Stimulated activated CD8-positive, alpha-beta memory T cell treated with anti-CD3 and anti-CD28 coated beads, Interleukin-7, amount 100 ng/mL, for 4 hours (primary cell): ENCODE results near the gene ERCC1.
"Not testable (repeated sequence)": the region's sequence is repeated elsewhere in the genome, so short reads cannot be mapped to it uniquely, and the experiment has no call there.

ENCODE experiments used
- DNase-seq, 2 donors: peaks; one replicate each; pipeline ENCODE4 v3.0.0-alpha.2; 2020; ENCODE audit warnings: low read depth in 2 of 2

The ERCC1 gene

GRCh38 chr19:45429896-45430295 is 6.2 kb upstream of the ERCC1 start:
- DNase-seq, result not testable (repeated sequence)

GRCh38 chr19:45428384-45429231 is 4.9 kb upstream of the ERCC1 start:
- DNase-seq, result no peak

GRCh38 chr19:45424191-45425058 is 708 bp upstream of the ERCC1 start:
- DNase-seq, result peak in 1 of 2 donors; percentile 26

- DNase-seq, result peak; percentile 76 to 79
These were observed 606 bp downstream of the ERCC1 start for GRCh38 chr19:45423033-45423588.

- DNase-seq, result no peak
These were observed 1.7 kb downstream of the ERCC1 start for GRCh38 chr19:45421947-45422498.

- no peak for DNase-seq
These were observed 2.8 kb downstream of the ERCC1 start for GRCh38 chr19:45420871-45421270.

- no peak for DNase-seq
These were observed 3.4 kb downstream of the ERCC1 start for GRCh38 chr19:45420356-45420755.

- no peak for DNase-seq
These were observed 3.8 kb downstream of the ERCC1 start for GRCh38 chr19:45419895-45420294.

GRCh38 chr19:45419396-45419795 is 4.3 kb downstream of the ERCC1 start:
- DNase-seq, result no peak

- no peak for DNase-seq
These were observed 4.9 kb downstream of the ERCC1 start for GRCh38 chr19:45418802-45419201.

- DNase-seq, result no peak
These were observed 6.6 kb downstream of the ERCC1 start for GRCh38 chr19:45417151-45417550.

- no peak for DNase-seq
These were observed 9.2 kb downstream of the ERCC1 start for GRCh38 chr19:45414468-45414867.

- no peak for DNase-seq
These were observed 10.2 kb downstream of the ERCC1 start for GRCh38 chr19:45413497-45413896.

- not testable (repeated sequence) for DNase-seq
These were observed 13.4 kb downstream of the ERCC1 start for GRCh38 chr19:45410330-45410729.

- DNase-seq, result no peak
These were observed 14.2 kb downstream of the ERCC1 start for GRCh38 chr19:45409557-45409920.

GRCh38 chr19:45408830-45409556 is 14.7 kb downstream of the ERCC1 start:
- DNase-seq, result no peak

GRCh38 chr19:45408121-45408520 is 15.6 kb downstream of the ERCC1 start:
- no peak for DNase-seq

GRCh38 chr19:45407585-45407984 is 16.1 kb downstream of the ERCC1 start:
- not testable (repeated sequence) for DNase-seq

GRCh38 chr19:45407091-45407375 is 16.7 kb downstream of the ERCC1 start:
- DNase-seq, result no peak

- peak; percentile 64 to 72 for DNase-seq
These were observed 17.3 kb downstream of the ERCC1 start, which contains the start of gene POLR1G for GRCh38 chr19:45406226-45407090. POLR1G (plus strand) TSS chr19:45406644; CDS start chr19:45406697, 53 bp downstream.
